Right kidney (tissue), 1 donor: Measurements from ENCODE around the gene PRKN.
A peak's percentile ranks its signal among the peaks of the same experiment; 100 is the strongest.
"Not testable (repeated sequence)": the region's sequence is repeated elsewhere in the genome, so short reads cannot be mapped to it uniquely, and the experiment has no call there.

Experiments
- DNase-seq: peaks from one replicate; pipeline ENCODE4 v3.0.0-alpha.2; 2016

Gene PRKN

GRCh38 chr6:161890832-161891297 is 836.7 kb downstream of the PRKN start:
- DNase-seq, result peak; percentile 9

GRCh38 chr6:161890133-161890831 is 837.3 kb downstream of the PRKN start:
- no peak for DNase-seq

DNA sequence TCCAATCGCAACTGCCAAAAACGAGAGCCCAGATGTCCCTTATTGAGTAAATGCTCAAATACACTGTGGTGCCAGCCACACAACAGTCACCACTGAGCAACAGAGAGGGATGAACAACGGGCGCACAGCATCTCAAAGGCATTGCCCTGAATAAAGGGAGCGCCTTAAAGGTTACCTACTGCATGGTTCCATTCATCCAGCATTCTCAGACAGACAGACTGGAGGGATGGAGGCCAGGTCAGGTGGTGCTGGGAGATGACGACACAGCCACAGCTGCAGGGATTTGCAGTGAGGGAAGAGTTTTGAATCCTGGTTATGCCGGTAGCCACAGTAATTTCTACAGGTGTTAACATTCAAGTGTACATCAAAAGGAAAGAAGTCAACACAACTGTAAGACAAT is 838.2 kb downstream of the PRKN start:
- no peak for DNase-seq

DNA sequence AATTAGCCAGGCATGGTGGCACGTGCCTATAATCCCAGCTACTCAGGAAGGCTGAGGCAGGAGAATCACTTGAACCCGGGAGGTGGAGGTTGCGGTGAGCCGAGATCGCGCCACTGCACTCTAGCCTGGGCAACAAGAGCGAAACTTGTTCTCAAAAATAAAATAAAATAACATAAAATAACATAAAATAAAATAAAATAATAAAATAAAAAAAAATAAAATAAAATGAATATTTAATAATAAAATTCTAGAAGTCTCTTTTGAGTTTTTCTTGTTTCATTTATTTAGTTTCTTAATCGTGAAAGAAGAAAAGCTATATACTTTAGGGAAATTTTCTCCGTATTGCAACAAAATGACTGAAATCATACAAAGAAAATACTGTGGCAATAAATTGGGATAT is 841.0 kb downstream of the PRKN start:
- not testable (repeated sequence) for DNase-seq

- no peak for DNase-seq
These were observed 842.8 kb downstream of the PRKN start for GRCh38 chr6:161884782-161885181.

- DNase-seq, result no peak
These were observed 845.3 kb downstream of the PRKN start for GRCh38 chr6:161882196-161882765.

DNA sequence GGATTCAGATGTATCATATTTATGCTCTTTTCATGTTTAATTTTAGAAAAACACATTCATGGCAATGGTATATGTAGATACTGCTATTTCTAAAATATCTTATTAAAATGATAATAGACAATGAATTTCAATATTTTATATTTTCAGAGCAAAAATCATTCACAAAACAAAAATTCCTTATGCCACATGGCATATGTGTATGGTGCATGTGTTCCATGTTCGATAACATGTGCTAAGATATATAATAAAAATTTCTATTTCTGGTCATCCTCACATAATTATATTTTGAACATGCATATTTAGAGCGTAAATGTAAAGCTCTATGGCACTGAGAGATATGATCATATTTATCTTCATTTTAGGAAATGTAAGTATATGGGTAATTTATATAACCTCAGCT is 847.5 kb downstream of the PRKN start:
- no peak for DNase-seq

DNA sequence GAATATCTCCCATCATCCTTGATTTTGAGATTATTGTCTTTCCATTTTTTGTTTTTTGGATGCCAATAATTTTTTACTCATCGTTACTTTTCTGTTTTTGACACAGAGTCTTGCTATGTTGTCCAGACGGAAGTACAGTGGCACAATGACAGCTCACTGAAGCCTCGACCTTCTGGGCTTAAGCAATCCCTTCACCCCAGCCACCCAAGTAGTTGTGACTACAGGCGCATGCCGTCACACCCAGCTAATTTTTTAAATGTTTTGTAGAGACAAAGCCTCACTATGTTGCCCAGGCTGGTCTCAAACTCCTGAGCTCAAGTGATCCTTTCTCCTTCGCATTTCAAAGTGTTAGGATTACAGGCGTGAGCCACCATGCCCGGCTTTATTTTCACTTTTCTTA is 851.3 kb downstream of the PRKN start:
- DNase-seq, result no peak

GRCh38 chr6:161870236-161870901 is 857.2 kb downstream of the PRKN start:
- DNase-seq, result no peak

DNA sequence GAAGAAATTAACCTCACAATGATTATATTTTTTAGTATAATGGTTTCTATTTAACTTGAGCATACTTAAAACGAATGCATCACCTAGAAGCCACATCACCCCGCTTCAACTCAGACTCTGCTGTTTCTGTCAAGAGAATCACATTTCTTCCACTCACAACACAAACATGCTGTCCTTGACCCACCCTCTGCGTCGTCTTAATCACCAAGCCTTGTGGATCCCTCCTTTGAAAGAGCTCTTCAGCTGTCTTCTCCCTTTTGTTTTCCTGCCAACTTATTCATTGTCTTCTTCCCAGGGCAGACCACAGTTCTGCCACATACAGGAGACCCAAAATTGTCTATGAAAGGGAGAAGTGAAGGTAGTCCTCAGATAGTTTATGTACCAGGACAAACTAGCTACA is 858.1 kb downstream of the PRKN start:
- no peak for DNase-seq

GRCh38 chr6:161866570-161866969 is 861.0 kb downstream of the PRKN start:
- no peak for DNase-seq

- DNase-seq, result not testable (repeated sequence)
These were observed 866.5 kb downstream of the PRKN start for GRCh38 chr6:161861061-161861460.

- no peak for DNase-seq
These were observed 873.9 kb downstream of the PRKN start for GRCh38 chr6:161853657-161854056.

DNA sequence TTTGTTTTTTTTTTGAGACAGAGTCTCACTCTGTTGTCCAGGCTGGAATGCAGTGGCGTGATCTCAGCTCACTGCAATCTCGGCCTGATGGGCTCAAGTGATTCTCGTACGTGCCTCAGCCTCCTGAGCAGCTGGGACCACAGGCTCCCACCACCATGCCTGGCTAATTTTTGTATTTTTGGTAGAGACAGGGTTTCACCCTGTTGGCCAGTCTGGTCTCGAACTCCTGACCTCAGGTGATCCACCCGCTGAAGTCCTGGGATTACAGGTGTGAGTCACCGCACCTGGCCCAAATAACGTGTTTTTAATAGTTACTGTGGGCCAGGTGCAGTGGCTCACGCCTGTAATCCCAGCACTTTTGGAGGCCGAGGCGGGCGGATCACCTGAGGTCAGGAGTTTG is 876.1 kb downstream of the PRKN start:
- not testable (repeated sequence) for DNase-seq

- no peak for DNase-seq
These were observed 877.0 kb downstream of the PRKN start for GRCh38 chr6:161850562-161850961.

DNA sequence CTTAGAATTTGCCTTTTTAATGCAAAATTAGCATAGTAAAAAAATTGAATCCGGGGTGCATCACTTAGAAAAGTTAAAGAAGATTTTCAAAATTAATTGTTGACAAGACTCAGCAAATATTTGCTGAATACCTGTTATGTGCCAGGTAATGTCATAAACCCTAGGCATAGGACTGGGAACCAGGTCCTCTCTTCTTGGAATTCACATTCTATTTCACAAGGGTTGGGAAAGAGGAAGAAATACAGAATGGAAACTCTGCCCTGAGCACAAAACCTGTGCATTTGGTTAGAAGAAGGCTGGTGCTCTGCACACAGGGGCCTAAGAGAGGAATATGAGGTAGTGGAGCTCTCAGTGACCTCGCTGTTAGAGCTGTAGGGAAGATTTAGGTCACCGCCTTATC is 879.9 kb downstream of the PRKN start:
- no peak for DNase-seq

GRCh38 chr6:161844804-161845203 is 882.8 kb downstream of the PRKN start:
- DNase-seq, result no peak

- DNase-seq, result no peak
These were observed 884.5 kb downstream of the PRKN start for GRCh38 chr6:161843066-161843465.

DNA sequence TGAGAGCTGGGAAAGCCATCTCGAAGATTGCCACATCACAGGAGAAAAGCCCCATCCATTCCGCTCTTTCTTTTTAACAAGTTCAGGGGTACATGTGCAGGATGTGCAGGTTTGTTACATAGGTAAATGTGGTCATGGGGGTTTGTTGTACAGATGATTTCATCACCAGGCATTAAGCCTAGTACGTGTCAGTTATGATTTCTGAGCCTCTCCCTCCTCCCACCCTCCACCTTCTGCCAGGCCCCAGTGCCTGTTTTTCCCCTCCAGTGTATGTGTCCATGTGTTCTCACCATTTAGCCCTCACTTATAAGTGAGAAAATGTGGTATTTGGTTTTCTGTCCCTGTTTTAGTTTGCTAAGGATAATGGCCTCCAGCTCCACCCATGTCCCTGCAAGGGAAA is 887.2 kb downstream of the PRKN start:
- no peak for DNase-seq

DNA sequence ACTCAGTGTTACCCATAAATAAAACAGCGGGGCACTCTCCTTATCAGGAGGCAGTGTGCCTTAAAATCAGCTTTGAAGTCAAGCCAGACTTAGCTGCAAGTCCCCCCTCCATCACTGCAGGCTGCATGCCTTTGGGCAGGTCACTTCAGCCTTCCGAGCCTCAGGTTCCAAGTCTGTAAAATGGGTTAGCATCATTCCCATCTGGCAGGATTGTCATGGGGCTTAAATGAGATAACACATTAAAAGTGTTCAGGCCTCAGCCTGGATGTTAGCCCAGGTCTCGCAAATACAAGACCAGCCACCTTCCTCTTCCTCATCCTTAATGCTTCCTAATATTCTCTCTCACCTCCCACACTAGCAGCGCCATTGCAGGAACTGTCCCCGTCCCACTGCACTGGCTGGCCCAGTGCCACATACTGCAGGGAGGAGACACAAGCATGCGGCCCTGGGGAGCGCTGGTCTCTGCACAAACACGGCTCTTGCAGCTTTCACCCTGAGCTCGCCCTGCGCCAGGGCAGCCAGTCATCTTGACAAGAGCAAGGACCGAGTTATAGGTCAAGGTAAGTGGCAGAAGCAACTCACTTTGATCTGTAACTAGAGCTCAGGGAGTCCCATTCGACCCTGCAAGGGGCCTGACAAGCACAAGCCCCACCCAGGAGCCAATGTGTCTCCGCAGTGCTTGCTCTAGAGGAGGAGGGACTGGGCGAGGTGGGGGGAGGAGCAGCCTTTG is 889.1 kb downstream of the PRKN start:
- DNase-seq, result peak; percentile 58

DNA sequence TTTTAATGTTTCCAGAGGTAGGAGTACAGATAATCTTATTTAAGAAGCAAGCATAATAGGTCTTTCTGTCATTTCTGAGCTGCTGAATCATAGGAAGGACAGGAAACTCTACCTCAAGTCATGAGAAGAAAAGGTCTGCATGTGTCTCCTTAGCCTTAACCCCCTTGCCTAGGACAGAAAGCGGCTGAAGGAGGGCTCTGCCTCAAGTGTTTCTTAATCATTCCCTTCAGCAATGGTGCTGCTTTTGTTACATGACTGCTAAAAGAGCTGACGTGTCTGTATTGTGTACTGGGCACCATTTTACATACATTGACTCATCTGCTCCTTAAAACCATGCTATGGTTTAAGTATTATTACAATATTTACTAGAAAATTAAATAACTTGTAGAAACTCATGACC is 889.7 kb downstream of the PRKN start:
- no peak for DNase-seq

DNA sequence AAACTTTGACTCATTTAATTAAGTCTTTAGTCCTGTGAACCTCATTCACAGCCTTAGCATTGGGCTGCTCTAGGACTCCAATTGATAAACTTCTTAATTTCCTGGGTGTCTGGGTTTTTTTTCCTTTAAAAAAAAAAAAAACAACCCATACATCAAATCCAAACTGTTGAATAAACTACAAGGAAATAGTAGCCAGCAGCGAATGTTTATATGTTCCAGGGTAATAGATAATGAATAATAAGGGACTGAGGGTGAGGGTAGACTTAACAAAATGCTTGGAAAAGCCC is 890.2 kb downstream of the PRKN start:
- no peak for DNase-seq
